Astrocyte of the spinal cord (primary cell): Measurements from ENCODE around the gene TMEM74B.

Experiments
- DNase-seq: peaks from one replicate; pipeline ENCODE4 v3.0.0; 2011; ENCODE audit warnings: low read depth, low spot score
- H3K4me3 ChIP-seq: 2 replicates; pipeline ENCODE4 v1.5.1; 2011; ENCODE audit warnings: low read depth, mild to moderate bottlenecking, low read length, moderate library complexity
- CTCF ChIP-seq: IDR thresholded peaks from 2 replicates; pipeline ENCODE4 v1.5.1; 2012; ENCODE audit warnings: low read depth, mild to moderate bottlenecking, low read length, inconsistent platforms
- in situ Hi-C: cut with HindIII; loops from 2 replicates; pipeline ENCODE4 v1.10.0; 2017; ENCODE audit warnings: low sequenced_read_pairs

TMEM74B gene

GRCh38 chr20:1134836-1135235 is 49.9 kb downstream of the TMEM74B start:
- TF ChIP-seq CTCF: no peak
- DNase-seq: no peak
- in situ Hi-C loops: no loop called here
- no peak overlapping the region for H3K4me3 ChIP-seq

- no peak overlapping the region for H3K4me3 ChIP-seq
- TF ChIP-seq CTCF: no peak
- in situ Hi-C loops: no loop called here
- DNase-seq: no peak
These were observed 50.4 kb downstream of the TMEM74B start for GRCh38 chr20:1134355-1134754.

GRCh38 chr20:1131354-1131753 is 53.4 kb downstream of the TMEM74B start:
- in situ Hi-C loops: no loop called here
- TF ChIP-seq CTCF: no peak
- no peak overlapping the region for H3K4me3 ChIP-seq
- DNase-seq: no peak

GRCh38 chr20:1130847-1131246 is 53.9 kb downstream of the TMEM74B start:
- TF ChIP-seq CTCF: no peak
- H3K4me3 ChIP-seq: no peak overlapping the region
- in situ Hi-C loops: no loop called here
- DNase-seq: no peak
